GM10248 (cell line): Measurements from ENCODE around the gene C14orf93.

Experiments
- CTCF ChIA-PET: fragments of 300-600 bp; sonication (Branson Sonifier 250); formaldehyde crosslinking; extraction: SDS; loops from one replicate; lab custom pipeline; 2021; ENCODE audit warnings: antibody characterized with exemption; lab: Yijun Ruan, JAX
- POLR2A ChIA-PET: fragments of 350-650 bp; sonication (Branson Sonifier 250); formaldehyde crosslinking; extraction: SDS; loops from one replicate; lab custom pipeline; 2020; ENCODE audit warnings: antibody characterized with exemption; lab: Yijun Ruan, JAX
- DNase-seq: peaks from one replicate; pipeline ENCODE4 v3.0.0; 2012; ENCODE audit errors: extremely low spot score
- TF ChIP-seq, protein P1 (sequence below): IDR thresholded peaks from 2 replicates; pipeline ENCODE4 v1.5.1; 2012; ENCODE audit warnings: mild to moderate bottlenecking, low read depth; ENCODE audit errors: extremely low read depth, missing control alignments, control extremely low read depth

Gene C14orf93

GRCh38 chr14:23056145-23056955 lies 46.4 kb upstream of the C14orf93 start:
- TF ChIP-seq, protein P1, sequence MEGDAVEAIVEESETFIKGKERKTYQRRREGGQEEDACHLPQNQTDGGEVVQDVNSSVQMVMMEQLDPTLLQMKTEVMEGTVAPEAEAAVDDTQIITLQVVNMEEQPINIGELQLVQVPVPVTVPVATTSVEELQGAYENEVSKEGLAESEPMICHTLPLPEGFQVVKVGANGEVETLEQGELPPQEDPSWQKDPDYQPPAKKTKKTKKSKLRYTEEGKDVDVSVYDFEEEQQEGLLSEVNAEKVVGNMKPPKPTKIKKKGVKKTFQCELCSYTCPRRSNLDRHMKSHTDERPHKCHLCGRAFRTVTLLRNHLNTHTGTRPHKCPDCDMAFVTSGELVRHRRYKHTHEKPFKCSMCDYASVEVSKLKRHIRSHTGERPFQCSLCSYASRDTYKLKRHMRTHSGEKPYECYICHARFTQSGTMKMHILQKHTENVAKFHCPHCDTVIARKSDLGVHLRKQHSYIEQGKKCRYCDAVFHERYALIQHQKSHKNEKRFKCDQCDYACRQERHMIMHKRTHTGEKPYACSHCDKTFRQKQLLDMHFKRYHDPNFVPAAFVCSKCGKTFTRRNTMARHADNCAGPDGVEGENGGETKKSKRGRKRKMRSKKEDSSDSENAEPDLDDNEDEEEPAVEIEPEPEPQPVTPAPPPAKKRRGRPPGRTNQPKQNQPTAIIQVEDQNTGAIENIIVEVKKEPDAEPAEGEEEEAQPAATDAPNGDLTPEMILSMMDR = peak; percentile 81
- ChIA-PET CTCF (interaction anchor here (0.6 to 24.2 kb wide), 20 partner anchors 11 to 127 kb away, joined by 3 to 834 read pairs (median 4); partner anchors contain the start of genes ACIN1, AJUBA, C14orf119 and PRMT5), POLR2A (interaction anchor here (1.6 kb wide), 1 partner anchor 70 kb away, joined by 3 read pairs; no protein-coding TSS in a partner anchor)
- peak; percentile 90 for DNase-seq

- peak; percentile 39 for DNase-seq
- TF ChIP-seq, protein P1 = no peak
- ChIA-PET CTCF (interaction anchor here (0.9 to 24.2 kb wide), 14 partner anchors 11 to 93 kb away, joined by 3 to 834 read pairs (median 8); partner anchors contain the start of genes AJUBA and PSMB11), POLR2A (interaction anchor here (1.6 kb wide), 1 partner anchor 69 kb away, joined by 3 read pairs; no protein-coding TSS in a partner anchor)
Measured at GRCh38 chr14:23055621-23056144, 45.7 kb upstream of the C14orf93 start.

DNA sequence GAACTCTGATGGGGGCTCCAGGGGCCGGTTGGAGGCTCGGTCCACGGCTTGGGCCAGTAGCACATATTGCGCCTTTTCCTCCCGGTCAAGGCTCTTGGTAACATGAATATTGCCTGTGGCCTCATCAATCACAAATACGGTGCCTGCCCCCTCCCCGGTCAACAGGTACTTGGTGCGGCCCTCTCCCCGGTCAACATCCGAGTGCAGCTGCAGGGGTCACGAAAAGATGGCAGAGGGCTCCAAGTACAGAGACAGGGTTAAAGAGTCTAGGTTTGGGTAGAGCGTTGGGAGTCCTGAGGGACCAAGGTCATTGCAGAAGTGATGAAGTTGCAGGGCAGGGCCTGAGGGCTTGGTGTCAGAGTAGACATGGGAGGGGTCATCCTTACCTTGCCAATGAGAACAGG lies 45.2 kb upstream of the C14orf93 start:
- TF ChIP-seq, protein P1 = no peak
- POLR2A ChIA-PET = interaction anchor here (1.6 kb wide), 1 partner anchor 69 kb away, joined by 3 read pairs; no protein-coding TSS in a partner anchor
- CTCF ChIA-PET = interaction anchor here (1.0 to 24.2 kb wide), 11 partner anchors 11 to 92 kb away, joined by 3 to 834 read pairs (median 18); partner anchors contain the start of genes AJUBA and PSMB11
- DNase-seq = no peak

- TF ChIP-seq, protein P1 = peak; percentile 51
- peak; percentile 53 for DNase-seq
- CTCF ChIA-PET = interaction anchor here (0.6 to 24.2 kb wide), 8 partner anchors 10 to 82 kb away, joined by 3 to 834 read pairs (median 53); partner anchors contain the start of genes AJUBA and PSMB11
- POLR2A ChIA-PET = no interaction called here
Measured at GRCh38 chr14:23054000-23054811, 44.3 kb upstream of the C14orf93 start.

- TF ChIP-seq, protein P1 = no peak
- ChIA-PET POLR2A (no interaction called here), CTCF (interaction anchor here (0.6 to 24.2 kb wide), 7 partner anchors 9 to 81 kb away, joined by 3 to 834 read pairs (median 79); partner anchors contain the start of genes AJUBA and PSMB11)
- DNase-seq = no peak
Measured at GRCh38 chr14:23053426-23053825, 43.5 kb upstream of the C14orf93 start.
